H1 (cell line): Measurements from ENCODE around the gene SEMA3D. TPM values are rescaled to one million over a fixed set of nuclear protein-coding genes. Genes with fewer than 3 reads are reported as not detected.

Experiments
- BCL11A ChIP-seq, 2 experiments: IDR thresholded peaks; one replicate each; pipeline ENCODE4 v1.6.1; 2011; ENCODE audit warnings: low read depth in 2 of 2, low read length in 2 of 2, mild to moderate bottlenecking in 2 of 2
- polyA plus RNA-seq, 7 experiments: library from polyadenylated mRNA; depleted of rRNA in 3 of 7; stranded (reverse) in 5 of 7; unstranded in 2 of 7; fragments of >200 nt in 5 of 7; fragments of 200-250 nt in 2 of 7; gene quantifications; 1 replicate in 5 of 7; 2 replicates in 1 of 7; 4 replicates in 1 of 7; pipeline versions ENCODE4 v1.2.1 to v1.2.3, GENCODE V29; 2011 to 2013; ENCODE audit warnings: missing spikeins in 2 of 7, mixed read lengths in 2 of 7
- total RNA-seq: library from RNA; stranded (reverse); fragmentation: NEBNext Ultra II Directional; extraction: Animal tissue kit (Norgen Biotek cat#: 25700); gene quantifications from 2 replicates; pipeline ENCODE4 v1.2.1, GENCODE V29; 2021

SEMA3D gene
- total and polyA plus RNA-seq, 2 of the 8 experiments (the other 6 are each of a cell fraction or from before 2014, with no cell fraction given), result 1.6 to 3.5 TPM

DNA sequence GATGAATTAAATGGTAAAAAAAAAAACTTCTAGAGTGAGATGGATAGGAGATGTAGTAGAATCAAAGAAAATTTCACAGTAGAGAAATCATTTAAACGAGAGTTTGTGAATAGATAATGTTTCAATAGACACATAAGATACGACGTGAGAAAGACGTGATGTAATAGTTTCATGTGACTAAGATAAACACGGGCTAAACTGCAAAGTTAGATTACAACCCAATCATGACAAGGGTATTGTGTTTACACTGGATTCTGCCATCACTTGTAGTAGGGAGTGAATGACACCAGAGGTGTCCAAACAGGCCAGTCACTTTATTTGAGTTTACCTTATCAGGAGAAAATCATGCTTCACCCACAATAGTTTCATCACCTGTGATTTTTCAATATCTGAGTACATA is 21.6 kb downstream of the SEMA3D start (continued):
- TF ChIP-seq BCL11A (IDR thresholded peaks at IDR 0.05; ENCODE audit: low read depth in 2 of 2, low read length in 2 of 2), result no peak
